HG03135 (cell line): Measurements from ENCODE around the gene UNC45A.
"Not testable (repeated sequence)": the region's sequence is repeated elsewhere in the genome, so short reads cannot be mapped to it uniquely, and the experiment has no call there.

ENCODE experiments used
- ATAC-seq: cut with Tn5 transposase; IDR thresholded peaks from one replicate; pipeline ENCODE4 v1.9.1; 2021; ENCODE audit warnings: mild to moderate bottlenecking, moderate library complexity; ENCODE audit not compliant: unreplicated experiment

UNC45A gene

GRCh38 chr15:90902840-90903732 is 32.0 kb upstream of the UNC45A start, which contains the start of gene MAN2A2:
MAN2A2 (plus strand) TSS chr15:90903302; CDS start chr15:90904208, 906 bp downstream.
- ATAC-seq: peak; percentile 54

GRCh38 chr15:90903733-90904536 is 31.1 kb upstream of the UNC45A start:
- no peak for ATAC-seq

- ATAC-seq: no peak
Observed at GRCh38 chr15:90904746-90905145, 30.3 kb upstream of the UNC45A start.

GRCh38 chr15:90905306-90906180 is 29.5 kb upstream of the UNC45A start:
- ATAC-seq: no peak

- ATAC-seq: no peak
Observed at GRCh38 chr15:90906181-90906849, 28.8 kb upstream of the UNC45A start.

GRCh38 chr15:90907051-90907660 is 27.9 kb upstream of the UNC45A start:
- ATAC-seq: no peak

GRCh38 chr15:90907838-90908507 is 27.1 kb upstream of the UNC45A start:
- ATAC-seq: no peak

GRCh38 chr15:90909449-90909848 is 25.6 kb upstream of the UNC45A start:
- ATAC-seq: not testable (repeated sequence)

- no peak for ATAC-seq
Observed at GRCh38 chr15:90909976-90910375, 25.1 kb upstream of the UNC45A start.

- ATAC-seq: no peak
Observed at GRCh38 chr15:90910441-90911301, 24.4 kb upstream of the UNC45A start.

- ATAC-seq: no peak
Observed at GRCh38 chr15:90911302-90911623, 23.8 kb upstream of the UNC45A start.

GRCh38 chr15:90911906-90912769 is 22.9 kb upstream of the UNC45A start:
- no peak for ATAC-seq

- ATAC-seq: no peak
Observed at GRCh38 chr15:90912770-90913075, 22.4 kb upstream of the UNC45A start.

GRCh38 chr15:90913398-90913944 is 21.6 kb upstream of the UNC45A start:
- ATAC-seq: no peak

- no peak for ATAC-seq
Observed at GRCh38 chr15:90914305-90915080, 20.6 kb upstream of the UNC45A start.

- no peak for ATAC-seq
Observed at GRCh38 chr15:90915216-90915807, 19.8 kb upstream of the UNC45A start.
